NB4 (cell line): Measurements from ENCODE around the gene SLC47A2.

Experiments used
- DNase-seq: peaks from one replicate; pipeline ENCODE4 v3.0.0; 2010; ENCODE audit warnings: low read depth
- H3K4me3 ChIP-seq: one replicate; pipeline ENCODE4 v1.5.1; 2011; ENCODE audit warnings: mild to moderate bottlenecking, low read depth, low read length, moderate library complexity
- CTCF ChIP-seq: IDR thresholded peaks from one replicate; pipeline ENCODE4 v1.5.1; 2012; ENCODE audit warnings: low read depth, low read length
- MAX ChIP-seq: IDR thresholded peaks from 2 replicates; pipeline ENCODE4 v1.6.1; 2011; ENCODE audit warnings: low read depth, low read length
- MYC ChIP-seq: IDR thresholded peaks from 2 replicates; pipeline ENCODE4 v1.6.1; 2011; ENCODE audit warnings: low read depth, low read length
- POLR2A ChIP-seq: IDR thresholded peaks from 2 replicates; pipeline ENCODE4 v1.6.1; 2011; ENCODE audit warnings: mild to moderate bottlenecking; ENCODE audit not compliant: insufficient read length; ENCODE audit errors: extremely low read depth

Gene SLC47A2

GRCh38 chr17:19654342-19654886, 62.0 kb downstream of the SLC47A2 start:
- TF ChIP-seq CTCF (no peak), MAX (no peak)
- H3K4me3 ChIP-seq = no peak overlapping the region
- DNase-seq = no peak

GRCh38 chr17:19652595-19652994, 63.8 kb downstream of the SLC47A2 start:
- TF ChIP-seq CTCF (no peak), MAX (no peak), MYC (no peak), POLR2A (no peak)
- H3K4me3 ChIP-seq = no peak overlapping the region
- DNase-seq = no peak

- TF ChIP-seq MAX (no peak), CTCF (no peak)
- no peak for DNase-seq
- H3K4me3 ChIP-seq = peak overlapping the region; percentile 45
These were observed 64.7 kb downstream of the SLC47A2 start for GRCh38 chr17:19651451-19652238.

- TF ChIP-seq MYC (no peak), POLR2A (no peak), MAX (no peak)
- no peak for DNase-seq
- peak overlapping the region; percentile 45 for H3K4me3 ChIP-seq
These were observed 65.6 kb downstream of the SLC47A2 start for GRCh38 chr17:19650826-19651225.

- H3K4me3 ChIP-seq = peak overlapping the region; percentile 76
- no peak for DNase-seq
- no peak for TF ChIP-seq MAX
- TF ChIP-seq MYC = no peak
- TF ChIP-seq POLR2A = no peak
- no peak for TF ChIP-seq CTCF
These were observed 67.2 kb downstream of the SLC47A2 start for GRCh38 chr17:19649274-19649541.

GRCh38 chr17:19648475-19649273, 67.7 kb downstream of the SLC47A2 start, which contains the start of gene ALDH3A2:
TSS of gene ALDH3A2 (plus strand) at chr17:19648751. CDS start at chr17:19648972, 221 bp downstream.
- peak within 1 kb of the TSS; percentile 76 for H3K4me3 ChIP-seq
- TF ChIP-seq CTCF (no peak), MAX (peak; percentile 96), MYC (no peak; the same call in 1 of the 2 replicates), POLR2A (peak; percentile 90)
- DNase-seq = peak; percentile 99
